ENCODE results near the gene IL15RA.

IL15RA gene

DNA sequence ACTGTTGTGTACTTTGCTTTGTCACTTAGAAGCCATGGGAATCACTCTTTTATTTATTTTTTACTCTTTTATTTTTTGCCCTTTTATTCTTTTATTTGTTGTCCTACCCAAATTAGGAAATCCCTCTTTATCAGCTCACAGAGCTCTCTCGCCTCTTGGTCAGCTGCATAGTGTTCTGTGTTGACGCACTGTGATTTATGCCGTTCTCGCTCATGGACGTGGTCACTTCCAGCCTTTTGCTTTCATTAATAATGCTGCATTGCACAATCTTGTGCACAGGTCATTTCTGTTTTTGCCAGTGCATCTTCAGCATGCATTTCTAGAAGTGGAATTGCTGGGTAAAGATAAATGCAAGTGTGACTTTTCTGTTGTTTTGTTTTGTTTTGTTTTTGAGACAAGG, 45.0 kb downstream of the IL15RA start:
- Histone ChIP-seq H3K9me3 (ENCODE audit: control extremely low read depth in 1 of 5, control insufficient read depth in 4 of 5, insufficient read depth in 2 of 5, low read depth in 1 of 5, low read length in 4 of 5) (no peaks in the 10 kb centered on the region), H3K27me3 (replicated peaks in 2 of 5; ENCODE audit: control insufficient read depth in 4 of 5, insufficient read depth in 5 of 5, low read length in 4 of 5) (no peaks in the 10 kb centered on the region), H3K36me3 (ENCODE audit: control insufficient read depth in 4 of 4, insufficient read depth in 4 of 4, low read length in 3 of 4) (peaks cover 11 to 74% (median 51%) of the 10 kb centered on the region in 4 experiments), H3K4me3 (ENCODE audit: control insufficient read depth in 1 of 7, extremely low read depth in 1 of 7, insufficient read depth in 4 of 7, low read depth in 2 of 7, low read length in 6 of 7) (no peak overlapping the region), H3K27ac (ENCODE audit: insufficient read depth in 1 of 2, low read depth in 1 of 2, low read length in 2 of 2, poor library complexity in 1 of 2, severe bottlenecking in 2 of 2) (no peak overlapping the region), H3K4me1 (ENCODE audit: control extremely low read depth in 1 of 4, control insufficient read depth in 4 of 4, insufficient read depth in 4 of 4, low read length in 3 of 4) (no peaks in the 10 kb centered on the region)
- no peak for DNase-seq
- ChIA-PET POLR2A (no interaction called here), CTCF (no interaction called here)
- WGBS (ENCODE audit: insufficient coverage): 99% methylated on average over 5 of the region's 5 CpGs

DNA sequence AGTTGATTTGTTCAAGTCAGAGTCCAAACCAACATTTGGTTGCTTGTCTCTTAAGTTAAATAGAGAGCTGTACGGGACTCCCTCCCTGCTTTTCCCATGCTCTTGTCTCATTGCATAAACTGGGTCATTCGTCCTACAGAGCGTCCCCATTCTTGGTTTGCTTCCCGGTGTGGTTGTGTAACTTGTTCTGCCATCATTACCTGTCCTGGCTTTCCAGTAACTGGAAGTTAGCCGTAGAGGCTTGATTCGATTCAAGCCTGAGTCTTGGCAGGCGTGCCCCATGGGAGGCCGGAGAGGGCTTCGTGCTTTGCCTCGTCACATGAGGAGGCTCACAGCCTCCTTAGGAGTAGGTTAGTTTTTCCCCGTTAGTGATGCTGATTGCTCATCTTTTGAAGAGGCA, 47.1 kb downstream of the IL15RA start:
- no peaks in the 10 kb centered on the region for H3K9me3 ChIP-seq (ENCODE audit: control extremely low read depth in 1 of 5, control insufficient read depth in 4 of 5, insufficient read depth in 2 of 5, low read depth in 1 of 5, low read length in 4 of 5)
- no peaks in the 10 kb centered on the region for H3K4me1 ChIP-seq (ENCODE audit: control extremely low read depth in 1 of 4, control insufficient read depth in 4 of 4, insufficient read depth in 4 of 4, low read length in 3 of 4)
- POLR2A ChIA-PET: interaction anchor here (0.6 kb wide), 1 partner anchor 31 kb away, joined by 3 read pairs; no protein-coding TSS in a partner anchor
- no peak for DNase-seq
- CTCF ChIA-PET: no interaction called here
- 92% methylated on average over 10 of the region's 11 CpGs for WGBS (ENCODE audit: insufficient coverage)
- no peak overlapping the region for H3K27ac ChIP-seq (ENCODE audit: insufficient read depth in 1 of 2, low read depth in 1 of 2, low read length in 2 of 2, poor library complexity in 1 of 2, severe bottlenecking in 2 of 2)
- peaks cover 21 to 69% (median 52%) of the 10 kb centered on the region in 4 experiments for H3K36me3 ChIP-seq (ENCODE audit: control insufficient read depth in 4 of 4, insufficient read depth in 4 of 4, low read length in 3 of 4)
- no peak overlapping the region for H3K4me3 ChIP-seq (ENCODE audit: control insufficient read depth in 1 of 7, extremely low read depth in 1 of 7, insufficient read depth in 4 of 7, low read depth in 2 of 7, low read length in 6 of 7)
- H3K27me3 ChIP-seq (replicated peaks in 2 of 5; ENCODE audit: control insufficient read depth in 4 of 5, insufficient read depth in 5 of 5, low read length in 4 of 5): no peaks in the 10 kb centered on the region

DNA sequence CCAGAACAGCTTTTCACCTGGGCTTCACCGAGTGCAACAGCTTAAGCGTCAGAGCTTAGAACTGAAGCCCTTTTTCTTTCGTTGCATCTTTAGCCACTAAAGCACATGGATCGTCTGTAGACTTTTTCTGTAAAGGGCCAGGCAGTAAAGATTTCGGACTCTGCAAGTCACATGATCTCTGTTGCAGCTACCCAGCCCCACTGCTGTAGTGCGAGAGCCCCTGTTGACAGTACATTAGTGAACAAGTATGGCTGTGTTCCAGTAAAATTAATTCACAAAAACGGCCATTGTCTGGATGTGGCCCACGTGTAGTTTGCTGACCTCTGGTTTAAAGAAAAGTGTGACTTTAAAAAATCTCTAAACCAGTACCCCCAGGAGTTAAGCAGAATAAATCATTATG, 47.9 kb downstream of the IL15RA start:
- Histone ChIP-seq H3K36me3 (ENCODE audit: control insufficient read depth in 4 of 4, insufficient read depth in 4 of 4, low read length in 3 of 4) (peaks cover 19 to 72% (median 53%) of the 10 kb centered on the region in 4 experiments), H3K4me1 (ENCODE audit: control extremely low read depth in 1 of 4, control insufficient read depth in 4 of 4, insufficient read depth in 4 of 4, low read length in 3 of 4) (no peaks in the 10 kb centered on the region), H3K27me3 (replicated peaks in 2 of 5; ENCODE audit: control insufficient read depth in 4 of 5, insufficient read depth in 5 of 5, low read length in 4 of 5) (no peaks in the 10 kb centered on the region), H3K4me3 (ENCODE audit: control insufficient read depth in 1 of 7, extremely low read depth in 1 of 7, insufficient read depth in 4 of 7, low read depth in 2 of 7, low read length in 6 of 7) (no peak overlapping the region), H3K27ac (ENCODE audit: insufficient read depth in 1 of 2, low read depth in 1 of 2, low read length in 2 of 2, poor library complexity in 1 of 2, severe bottlenecking in 2 of 2) (no peak overlapping the region), H3K9me3 (ENCODE audit: control extremely low read depth in 1 of 5, control insufficient read depth in 4 of 5, insufficient read depth in 2 of 5, low read depth in 1 of 5, low read length in 4 of 5) (no peaks in the 10 kb centered on the region)
- 98% methylated on average over 5 of the region's 8 CpGs for WGBS (ENCODE audit: insufficient coverage)
- no peak for DNase-seq
- CTCF ChIA-PET: no interaction called here
- POLR2A ChIA-PET: no interaction called here

DNA sequence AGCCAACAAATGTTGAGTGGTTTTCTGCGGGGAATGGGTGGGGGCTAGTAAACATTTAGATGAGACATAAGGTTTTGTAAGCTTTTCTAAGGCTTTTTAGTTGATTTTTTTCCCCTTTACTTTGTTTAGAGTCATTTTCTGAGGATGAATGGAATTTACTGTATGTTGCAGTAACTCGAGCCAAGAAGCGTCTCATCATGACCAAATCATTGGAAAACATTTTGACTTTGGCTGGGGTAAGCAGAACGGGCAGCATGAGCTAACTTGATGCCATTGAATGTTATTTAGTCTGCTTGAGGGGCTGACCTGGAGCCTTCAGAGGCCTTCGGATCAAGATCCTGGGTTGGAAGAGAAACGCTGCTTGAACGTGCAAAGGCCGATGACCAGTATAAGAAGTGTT, 50.0 kb downstream of the IL15RA start:
- no peaks in the 10 kb centered on the region for H3K9me3 ChIP-seq (ENCODE audit: control extremely low read depth in 1 of 5, control insufficient read depth in 4 of 5, insufficient read depth in 2 of 5, low read depth in 1 of 5, low read length in 4 of 5)
- no peaks in the 10 kb centered on the region for H3K27me3 ChIP-seq (replicated peaks in 2 of 5; ENCODE audit: control insufficient read depth in 4 of 5, insufficient read depth in 5 of 5, low read length in 4 of 5)
- whole genome bisulfite sequencing (ENCODE audit: insufficient coverage): 98% methylated on average over 8 of the region's 8 CpGs
- CTCF ChIA-PET: no interaction called here
- no peak overlapping the region for H3K27ac ChIP-seq (ENCODE audit: insufficient read depth in 1 of 2, low read depth in 1 of 2, low read length in 2 of 2, poor library complexity in 1 of 2, severe bottlenecking in 2 of 2)
- POLR2A ChIA-PET: no interaction called here
- H3K4me1 ChIP-seq (ENCODE audit: control extremely low read depth in 1 of 4, control insufficient read depth in 4 of 4, insufficient read depth in 4 of 4, low read length in 3 of 4): no peaks in the 10 kb centered on the region
- peaks cover 22 to 85% (median 62%) of the 10 kb centered on the region in 4 experiments for H3K36me3 ChIP-seq (ENCODE audit: control insufficient read depth in 4 of 4, insufficient read depth in 4 of 4, low read length in 3 of 4)
- H3K4me3 ChIP-seq (ENCODE audit: control insufficient read depth in 1 of 7, extremely low read depth in 1 of 7, insufficient read depth in 4 of 7, low read depth in 2 of 7, low read length in 6 of 7): no peak overlapping the region
- DNase-seq: no peak

DNA sequence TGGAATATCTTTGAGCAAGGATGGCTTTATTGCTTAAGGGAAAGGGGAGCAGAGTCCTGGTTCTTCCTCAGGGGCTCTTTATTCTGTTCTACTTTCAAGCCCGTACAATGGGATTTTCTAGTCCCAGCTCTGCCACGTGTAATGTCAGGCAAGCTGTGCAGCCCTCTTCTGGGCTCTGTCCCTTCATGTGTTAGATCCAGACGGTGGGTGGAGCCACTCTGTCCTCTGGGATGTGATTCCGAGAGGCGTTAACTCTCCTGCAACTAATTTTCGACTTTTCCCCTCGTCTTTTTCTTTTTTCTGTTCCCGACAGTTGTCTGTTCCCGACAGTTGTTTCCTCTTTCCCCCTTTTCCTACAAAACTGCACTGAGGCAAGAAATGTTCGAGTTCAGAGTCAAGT, 52.5 kb downstream of the IL15RA start:
- H3K27me3 ChIP-seq (replicated peaks in 2 of 5; ENCODE audit: control insufficient read depth in 4 of 5, insufficient read depth in 5 of 5, low read length in 4 of 5): no peaks in the 10 kb centered on the region
- POLR2A ChIA-PET: no interaction called here
- no peaks in the 10 kb centered on the region for H3K9me3 ChIP-seq (ENCODE audit: control extremely low read depth in 1 of 5, control insufficient read depth in 4 of 5, insufficient read depth in 2 of 5, low read depth in 1 of 5, low read length in 4 of 5)
- no peak overlapping the region for H3K27ac ChIP-seq (ENCODE audit: insufficient read depth in 1 of 2, low read depth in 1 of 2, low read length in 2 of 2, poor library complexity in 1 of 2, severe bottlenecking in 2 of 2)
- H3K4me1 ChIP-seq (ENCODE audit: control extremely low read depth in 1 of 4, control insufficient read depth in 4 of 4, insufficient read depth in 4 of 4, low read length in 3 of 4): no peaks in the 10 kb centered on the region
- H3K36me3 ChIP-seq (ENCODE audit: control insufficient read depth in 4 of 4, insufficient read depth in 4 of 4, low read length in 3 of 4): peaks cover 30 to 90% (median 74%) of the 10 kb centered on the region in 4 experiments
- CTCF ChIA-PET: interaction anchor here (0.6 kb wide), 1 partner anchor 124 kb away, joined by 4 read pairs; no protein-coding TSS in a partner anchor
- DNase-seq: no peak
- 95% methylated on average over 10 of the region's 10 CpGs for WGBS (ENCODE audit: insufficient coverage)
- no peak overlapping the region for H3K4me3 ChIP-seq (ENCODE audit: control insufficient read depth in 1 of 7, extremely low read depth in 1 of 7, insufficient read depth in 4 of 7, low read depth in 2 of 7, low read length in 6 of 7)

DNA sequence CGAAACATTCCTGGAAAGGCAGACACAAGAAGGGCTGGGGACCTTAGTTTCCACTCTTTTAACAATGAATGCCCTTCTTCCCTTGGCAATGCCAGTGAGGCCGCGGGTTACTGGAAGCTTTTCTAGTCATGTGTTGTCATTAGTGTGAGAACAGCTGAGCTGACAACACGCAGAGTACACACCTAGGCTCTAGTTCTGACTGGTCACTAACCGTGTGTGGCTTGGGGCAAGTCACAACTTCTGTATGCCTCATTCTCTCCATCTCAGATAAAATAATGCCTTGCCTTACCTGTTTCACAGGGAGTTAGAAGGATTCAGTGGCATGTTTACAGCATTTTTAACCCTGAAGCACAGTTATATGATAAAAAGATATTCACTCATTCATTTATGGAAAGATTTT, 55.6 kb downstream of the IL15RA start:
- Histone ChIP-seq H3K4me1 (ENCODE audit: control extremely low read depth in 1 of 4, control insufficient read depth in 4 of 4, insufficient read depth in 4 of 4, low read length in 3 of 4) (no peaks in the 10 kb centered on the region), H3K27me3 (replicated peaks in 2 of 5; ENCODE audit: control insufficient read depth in 4 of 5, insufficient read depth in 5 of 5, low read length in 4 of 5) (no peaks in the 10 kb centered on the region), H3K9me3 (ENCODE audit: control extremely low read depth in 1 of 5, control insufficient read depth in 4 of 5, insufficient read depth in 2 of 5, low read depth in 1 of 5, low read length in 4 of 5) (no peaks in the 10 kb centered on the region), H3K4me3 (ENCODE audit: control insufficient read depth in 1 of 7, extremely low read depth in 1 of 7, insufficient read depth in 4 of 7, low read depth in 2 of 7, low read length in 6 of 7) (no peak overlapping the region), H3K36me3 (ENCODE audit: control insufficient read depth in 4 of 4, insufficient read depth in 4 of 4, low read length in 3 of 4) (peaks cover 31 to 89% (median 74%) of the 10 kb centered on the region in 4 experiments), H3K27ac (ENCODE audit: insufficient read depth in 1 of 2, low read depth in 1 of 2, low read length in 2 of 2, poor library complexity in 1 of 2, severe bottlenecking in 2 of 2) (no peak overlapping the region)
- CTCF ChIA-PET: no interaction called here
- POLR2A ChIA-PET: no interaction called here
- 100% methylated on average over 3 of the region's 5 CpGs for WGBS (ENCODE audit: insufficient coverage)
- DNase-seq: no peak

DNA sequence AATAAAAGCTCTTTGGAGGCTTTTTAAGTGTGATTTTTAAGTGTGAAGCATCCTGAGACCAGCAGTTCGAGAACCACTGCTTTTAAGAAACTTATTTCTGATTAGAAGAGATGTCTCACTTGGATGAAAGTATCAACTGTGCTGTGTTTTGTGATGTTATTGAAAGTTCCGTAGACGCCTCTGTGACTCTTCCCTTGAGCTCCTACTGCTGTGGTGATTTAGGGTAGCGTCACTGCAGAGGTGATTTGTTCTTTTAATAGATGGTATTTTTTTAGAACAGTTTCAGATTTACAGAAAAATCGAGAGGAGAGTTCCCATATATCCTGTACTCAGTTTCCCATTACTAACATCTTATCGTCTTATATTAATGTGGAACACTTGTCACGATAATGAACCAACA, 57.8 kb downstream of the IL15RA start:
- H3K27me3 ChIP-seq (replicated peaks in 2 of 5; ENCODE audit: control insufficient read depth in 4 of 5, insufficient read depth in 5 of 5, low read length in 4 of 5): no peaks in the 10 kb centered on the region
- no peaks in the 10 kb centered on the region for H3K9me3 ChIP-seq (ENCODE audit: control extremely low read depth in 1 of 5, control insufficient read depth in 4 of 5, insufficient read depth in 2 of 5, low read depth in 1 of 5, low read length in 4 of 5)
- no CpG with 5 or more reads among the region's 7 CpGs for WGBS (ENCODE audit: insufficient coverage)
- ChIA-PET CTCF (interaction anchor here (1.0 kb wide), 1 partner anchor 13 kb away, joined by 3 read pairs; no protein-coding TSS in a partner anchor), POLR2A (no interaction called here)
- no peak overlapping the region for H3K4me3 ChIP-seq (ENCODE audit: control insufficient read depth in 1 of 7, extremely low read depth in 1 of 7, insufficient read depth in 4 of 7, low read depth in 2 of 7, low read length in 6 of 7)
- no peak overlapping the region for H3K27ac ChIP-seq (ENCODE audit: insufficient read depth in 1 of 2, low read depth in 1 of 2, low read length in 2 of 2, poor library complexity in 1 of 2, severe bottlenecking in 2 of 2)
- peaks cover 39 to 95% (median 81%) of the 10 kb centered on the region in 4 experiments for H3K36me3 ChIP-seq (ENCODE audit: control insufficient read depth in 4 of 4, insufficient read depth in 4 of 4, low read length in 3 of 4)
- H3K4me1 ChIP-seq (ENCODE audit: control extremely low read depth in 1 of 4, control insufficient read depth in 4 of 4, insufficient read depth in 4 of 4, low read length in 3 of 4): no peaks in the 10 kb centered on the region
- DNase-seq: no peak
